ENCODE data around the gene NPR1. TPM values are rescaled to one million over a fixed set of nuclear protein-coding genes. Genes with fewer than 3 reads are reported as not detected.

The NPR1 gene
- total RNA-seq, 3 donors from 2014 or later = 2.3 to 16.4 (median 6.0) TPM

- intact Hi-C loops (cut with DNase I, micrococcal nuclease) = loop anchor here in 1 of 2 donors (10.0 kb wide), 1 partner anchor 307 kb away; the partner anchor contains the start of gene RAB13
- H3K4me1 ChIP-seq (ENCODE audit: low read depth) = peaks cover 20% of the 10 kb centered on the region
- peak; percentile 51 to 66 (median 54) for DNase-seq
- peak; percentile 75 for ATAC-seq
- TF ChIP-seq CTCF (IDR thresholded peaks at IDR 0.05) = peak; percentile 77
- no peaks in the 10 kb centered on the region for H3K9me3 ChIP-seq
- H3K4me3 ChIP-seq = no peak overlapping the region
- no peaks in the 10 kb centered on the region for H3K36me3 ChIP-seq (ENCODE audit: low read depth)
Measured at GRCh38 chr1:153677718-153678518, 570 bp upstream of the NPR1 start.

GRCh38 chr1:153679337-153680119 is 1.0 kb downstream of the NPR1 start:
- Histone ChIP-seq H3K4me1 (ENCODE audit: low read depth) (peaks cover 20% of the 10 kb centered on the region), H3K4me3 (no peak overlapping the region), H3K36me3 (ENCODE audit: low read depth) (no peaks in the 10 kb centered on the region), H3K9me3 (no peaks in the 10 kb centered on the region)
- ATAC-seq (peak; percentile 54), DNase-seq (peak in 1 of 3 donors; percentile 48)
- TF ChIP-seq CTCF (IDR thresholded peaks at IDR 0.05) = no peak
- intact Hi-C loops (cut with DNase I, micrococcal nuclease) = loop anchor here in 1 of 2 donors (10.0 kb wide), 1 partner anchor 305 kb away; the partner anchor contains the start of gene RAB13

GRCh38 chr1:153680120-153680403 is 1.6 kb downstream of the NPR1 start:
- intact Hi-C loops (cut with DNase I, micrococcal nuclease) = no loop called here
- DNase-seq = peak in 1 of 3 donors; percentile 11
- ATAC-seq = no peak
- no peak for TF ChIP-seq CTCF (IDR thresholded peaks at IDR 0.05)
- Histone ChIP-seq H3K36me3 (ENCODE audit: low read depth) (no peaks in the 10 kb centered on the region), H3K4me3 (no peak overlapping the region), H3K9me3 (no peaks in the 10 kb centered on the region), H3K4me1 (ENCODE audit: low read depth) (peaks cover 20% of the 10 kb centered on the region)

- DNase-seq (no peak), ATAC-seq (no peak)
- no peak for TF ChIP-seq CTCF (IDR thresholded peaks at IDR 0.05)
- Histone ChIP-seq H3K4me3 (no peak overlapping the region), H3K9me3 (no peaks in the 10 kb centered on the region), H3K4me1 (ENCODE audit: low read depth) (peaks cover 19% of the 10 kb centered on the region), H3K36me3 (ENCODE audit: low read depth) (no peaks in the 10 kb centered on the region)
- intact Hi-C loops (cut with DNase I, micrococcal nuclease) = no loop called here
Measured at GRCh38 chr1:153682730-153683129, 4.2 kb downstream of the NPR1 start.

- no peaks in the 10 kb centered on the region for H3K36me3 ChIP-seq (ENCODE audit: low read depth)
- intact Hi-C loops (cut with DNase I, micrococcal nuclease) = no loop called here
- ATAC-seq = peak; percentile 41
Measured at GRCh38 chr1:153683854-153684253, 5.4 kb downstream of the NPR1 start.

More at GRCh38 chr1:153683854-153684253, 5.4 kb downstream of the NPR1 start:
- peak in 1 of 3 donors; percentile 40 for DNase-seq
- no peaks in the 10 kb centered on the region for H3K9me3 ChIP-seq
- TF ChIP-seq CTCF (IDR thresholded peaks at IDR 0.05) = no peak
- H3K4me3 ChIP-seq = no peak overlapping the region
- H3K4me1 ChIP-seq (ENCODE audit: low read depth) = peaks cover 8% of the 10 kb centered on the region
